ENCODE data around the gene SULT2A1.

DNA sequence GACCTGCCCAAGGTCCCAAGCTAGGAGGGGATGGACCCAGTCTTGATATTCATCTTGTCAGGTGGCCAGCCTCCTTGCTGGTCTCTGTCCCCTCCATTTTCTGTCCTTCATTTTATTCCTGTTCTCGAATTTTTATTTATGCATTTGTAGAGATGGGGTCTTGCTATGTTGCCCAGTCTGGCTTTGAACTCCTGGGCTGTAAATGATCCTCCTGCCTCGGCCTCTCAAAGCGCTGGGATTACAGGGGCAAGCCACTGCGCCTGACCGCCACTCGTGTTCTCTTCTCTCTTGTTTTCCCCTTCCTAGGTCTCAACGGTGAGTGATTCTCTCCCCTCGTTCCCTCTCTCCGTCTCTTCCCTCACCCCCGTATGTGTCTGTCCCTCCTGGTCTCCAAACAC, 37.7 kb downstream of the SULT2A1 start:
- TF ChIP-seq, protein P1, sequence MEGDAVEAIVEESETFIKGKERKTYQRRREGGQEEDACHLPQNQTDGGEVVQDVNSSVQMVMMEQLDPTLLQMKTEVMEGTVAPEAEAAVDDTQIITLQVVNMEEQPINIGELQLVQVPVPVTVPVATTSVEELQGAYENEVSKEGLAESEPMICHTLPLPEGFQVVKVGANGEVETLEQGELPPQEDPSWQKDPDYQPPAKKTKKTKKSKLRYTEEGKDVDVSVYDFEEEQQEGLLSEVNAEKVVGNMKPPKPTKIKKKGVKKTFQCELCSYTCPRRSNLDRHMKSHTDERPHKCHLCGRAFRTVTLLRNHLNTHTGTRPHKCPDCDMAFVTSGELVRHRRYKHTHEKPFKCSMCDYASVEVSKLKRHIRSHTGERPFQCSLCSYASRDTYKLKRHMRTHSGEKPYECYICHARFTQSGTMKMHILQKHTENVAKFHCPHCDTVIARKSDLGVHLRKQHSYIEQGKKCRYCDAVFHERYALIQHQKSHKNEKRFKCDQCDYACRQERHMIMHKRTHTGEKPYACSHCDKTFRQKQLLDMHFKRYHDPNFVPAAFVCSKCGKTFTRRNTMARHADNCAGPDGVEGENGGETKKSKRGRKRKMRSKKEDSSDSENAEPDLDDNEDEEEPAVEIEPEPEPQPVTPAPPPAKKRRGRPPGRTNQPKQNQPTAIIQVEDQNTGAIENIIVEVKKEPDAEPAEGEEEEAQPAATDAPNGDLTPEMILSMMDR (IDR thresholded peaks at IDR 0.05 in 8 of 11, conservative IDR thresholded peaks at IDR 0.05 in 3 of 11) = no peak
- TF ChIP-seq POLR2A (IDR thresholded peaks at IDR 0.05) = no peak

Measured in spleen (tissue), 7 donors.